Activated CD4-positive, CD25-positive, alpha-beta regulatory T cell treated with anti-CD3 and anti-CD28 coated beads, Interleukin-2, amount 50 U/mL, for 24 hours (primary cell): ENCODE measurements around the gene PRKAG2.
A peak's percentile ranks its signal among the peaks of the same experiment; 100 is the strongest.
"Not testable (repeated sequence)": the region's sequence is repeated elsewhere in the genome, so short reads cannot be mapped to it uniquely, and the experiment has no call there.

Experiments
- ATAC-seq, 2 donors: fragments of 150-1000 bp; cut with Tn5 transposase; one replicate each; pipeline ENCODE4 v1.10.0; 2021; ENCODE audit warnings: mild to moderate bottlenecking in 1 of 2, moderate library complexity in 1 of 2

The PRKAG2 gene

GRCh38 chr7:151849008-151849878, 27.7 kb downstream of the PRKAG2 start:
- no peak for ATAC-seq

GRCh38 chr7:151847681-151848081, 29.2 kb downstream of the PRKAG2 start:
- no peak for ATAC-seq

- no peak for ATAC-seq
Observed at GRCh38 chr7:151847136-151847535, 29.8 kb downstream of the PRKAG2 start.

- ATAC-seq = no peak
Observed at GRCh38 chr7:151845412-151846205, 31.3 kb downstream of the PRKAG2 start.

GRCh38 chr7:151844825-151845200, 32.1 kb downstream of the PRKAG2 start:
- ATAC-seq = no peak

- ATAC-seq = peak; percentile 25 to 40
Observed at GRCh38 chr7:151844071-151844824, 32.7 kb downstream of the PRKAG2 start.

GRCh38 chr7:151843181-151843580, 33.7 kb downstream of the PRKAG2 start:
- ATAC-seq = no peak

- not testable (repeated sequence) for ATAC-seq
Observed at GRCh38 chr7:151841395-151842051, 35.4 kb downstream of the PRKAG2 start.

GRCh38 chr7:151840088-151840910, 36.6 kb downstream of the PRKAG2 start:
- ATAC-seq = no peak

- ATAC-seq = peak in 1 of 2 donors; percentile 14
Observed at GRCh38 chr7:151839451-151839921, 37.4 kb downstream of the PRKAG2 start.

- ATAC-seq = peak; percentile 74 to 76
Observed at GRCh38 chr7:151838861-151839381, 38.0 kb downstream of the PRKAG2 start.

- no peak for ATAC-seq
Observed at GRCh38 chr7:151838072-151838471, 38.8 kb downstream of the PRKAG2 start.

GRCh38 chr7:151837285-151838042, 39.5 kb downstream of the PRKAG2 start:
- no peak for ATAC-seq

- ATAC-seq = no peak
Observed at GRCh38 chr7:151836927-151837205, 40.0 kb downstream of the PRKAG2 start.

GRCh38 chr7:151836191-151836926, 40.6 kb downstream of the PRKAG2 start:
- no peak for ATAC-seq

GRCh38 chr7:151835636-151836035, 41.3 kb downstream of the PRKAG2 start:
- ATAC-seq = no peak

- no peak for ATAC-seq
Observed at GRCh38 chr7:151834271-151835035, 42.5 kb downstream of the PRKAG2 start.

GRCh38 chr7:151833691-151834090, 43.2 kb downstream of the PRKAG2 start:
- no peak for ATAC-seq

GRCh38 chr7:151833213-151833651, 43.7 kb downstream of the PRKAG2 start:
- no peak for ATAC-seq
